ENCODE results near the gene SERPINI2. TPM values are rescaled to one million over a fixed set of nuclear protein-coding genes. Genes with fewer than 3 reads are reported as not detected.
A peak's percentile ranks its signal among the peaks of the same experiment; 100 is the strongest.
"Not testable (repeated sequence)": the region's sequence is repeated elsewhere in the genome, so short reads cannot be mapped to it uniquely, and the experiment has no call there.

Gene SERPINI2
- total RNA-seq, 1 experiment from 2014 or later: not detected

DNA sequence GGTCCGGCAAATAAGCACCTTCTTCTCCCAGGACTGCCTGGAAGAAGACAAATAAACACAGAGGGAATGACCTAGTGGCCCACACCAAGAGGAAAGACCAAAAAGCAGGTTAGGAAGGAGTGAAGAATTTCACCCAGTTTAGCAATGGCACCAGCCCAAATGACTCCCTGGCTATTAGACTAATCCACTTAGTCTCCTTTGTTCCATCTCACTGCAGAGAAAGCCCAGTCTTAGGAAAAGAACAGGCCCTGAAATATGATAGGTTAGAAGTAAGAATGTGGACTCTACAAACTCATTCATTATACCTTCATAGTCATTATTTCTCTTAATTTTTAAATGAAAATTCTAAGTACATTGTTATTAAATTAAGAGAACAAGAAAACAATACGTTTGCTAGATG is 23.2 kb downstream of the SERPINI2 start:
- no peak for DNase-seq (ENCODE audit: low spot score)

DNA sequence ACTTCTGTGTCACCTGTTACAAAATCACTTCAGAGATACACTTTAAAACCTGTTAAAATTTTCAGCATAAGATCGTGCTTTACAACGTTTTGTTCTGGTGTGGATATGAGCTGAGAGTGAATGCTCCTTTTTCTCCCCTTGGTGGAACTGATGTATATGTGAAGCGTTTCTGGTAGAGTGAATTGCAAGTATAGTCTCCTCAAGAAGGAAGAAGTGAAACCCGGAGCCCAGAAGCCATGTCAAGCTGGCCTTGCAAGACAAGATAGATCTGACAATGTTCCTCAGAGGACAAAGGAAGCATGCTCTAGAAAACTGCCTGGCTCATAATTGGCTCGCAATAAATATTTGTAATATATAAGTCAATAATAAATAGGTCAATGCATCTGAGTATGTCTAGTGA is 23.6 kb downstream of the SERPINI2 start:
- no peak for DNase-seq (ENCODE audit: low spot score)

DNA sequence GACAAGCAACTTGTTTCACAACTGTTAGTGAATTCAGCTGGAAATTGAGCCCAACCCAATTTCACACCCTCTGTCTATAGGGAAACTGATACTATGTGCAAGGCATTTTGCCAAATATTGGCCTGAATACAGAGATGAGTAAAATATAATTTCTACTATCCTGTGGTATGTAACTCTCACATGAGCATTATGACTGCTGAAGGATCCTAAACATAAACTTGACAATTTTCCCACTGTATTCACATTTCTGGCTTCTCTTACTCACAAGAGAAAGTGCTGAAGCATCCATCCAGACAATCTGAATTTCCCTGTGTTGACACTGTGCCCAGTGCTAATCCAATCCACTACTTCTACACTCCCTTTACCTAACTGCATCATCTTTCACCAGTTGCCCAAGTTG is 28.4 kb downstream of the SERPINI2 start:
- DNase-seq (ENCODE audit: low spot score): no peak

DNA sequence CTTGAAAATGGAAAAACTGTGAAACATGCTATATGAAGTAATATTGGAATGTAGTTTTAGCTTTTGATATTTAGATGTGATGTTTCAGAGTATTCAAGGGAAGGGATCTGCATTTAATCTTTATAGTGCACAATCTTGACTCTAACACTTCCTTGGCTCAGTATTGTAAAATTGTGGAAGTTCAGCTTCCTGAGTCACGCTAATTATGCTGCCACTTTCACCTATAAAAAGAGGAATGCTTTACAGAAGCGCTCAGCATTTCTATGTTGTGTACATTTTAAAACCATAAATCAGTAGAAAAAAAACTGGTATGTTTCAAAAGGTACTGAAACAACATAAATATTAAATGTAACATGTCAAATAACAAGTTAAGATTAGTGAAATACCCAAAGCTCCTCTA is 32.6 kb downstream of the SERPINI2 start:
- no peak for DNase-seq (ENCODE audit: low spot score)

DNA sequence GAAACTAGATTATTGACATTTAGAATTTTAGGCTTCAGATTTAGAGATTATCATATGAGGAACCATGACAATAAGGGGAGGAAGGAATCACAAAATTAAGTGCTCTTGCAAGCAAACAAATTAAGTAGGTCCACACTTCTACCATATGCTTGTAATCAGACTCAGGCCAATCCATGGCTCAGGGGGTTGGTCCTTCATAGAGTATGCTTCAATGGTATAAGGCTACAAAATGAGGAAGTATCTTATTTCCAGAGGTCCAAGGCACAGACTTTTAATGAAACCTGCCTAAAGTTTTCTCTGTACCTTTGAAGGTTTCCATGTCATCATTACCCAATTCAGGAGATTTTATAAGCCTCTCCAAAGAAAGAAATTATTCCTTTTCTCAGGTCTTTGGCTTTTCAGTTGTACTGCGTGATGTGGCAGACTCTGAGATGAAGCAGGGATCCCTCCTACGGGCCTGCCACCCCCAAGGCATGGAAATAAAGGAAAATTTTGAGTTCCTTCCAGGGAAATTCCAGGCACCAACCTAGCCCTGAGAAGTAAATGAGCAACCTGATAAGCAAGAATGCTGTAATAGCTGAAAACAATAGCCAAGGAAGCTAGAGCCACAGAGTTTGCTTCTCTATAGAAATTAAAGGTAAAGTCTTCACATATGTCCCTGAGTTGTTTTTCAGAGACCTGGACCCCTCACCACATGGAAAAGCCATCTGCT is 36.3 kb downstream of the SERPINI2 start:
- no peak for DNase-seq (ENCODE audit: low spot score)

DNA sequence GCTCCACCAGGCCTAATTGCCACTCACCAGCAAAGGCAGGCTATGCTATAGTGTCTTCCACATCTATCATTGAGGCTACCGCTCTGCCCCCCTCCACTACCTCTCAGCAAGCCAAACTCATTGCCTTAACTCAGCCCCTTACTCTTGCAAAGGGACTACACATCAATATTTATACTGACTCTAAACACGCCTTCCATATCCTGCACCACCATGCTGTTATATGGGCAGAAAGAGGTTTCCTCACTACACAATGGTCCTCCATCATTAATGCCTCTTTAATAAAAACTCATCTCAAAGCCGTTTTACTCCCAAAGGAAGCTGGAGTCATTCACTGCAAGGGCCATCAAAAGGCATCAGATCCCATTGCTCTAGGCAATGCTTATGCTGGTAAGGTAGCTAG is 46.9 kb downstream of the SERPINI2 start:
- not testable (repeated sequence) for DNase-seq (ENCODE audit: low spot score)

DNA sequence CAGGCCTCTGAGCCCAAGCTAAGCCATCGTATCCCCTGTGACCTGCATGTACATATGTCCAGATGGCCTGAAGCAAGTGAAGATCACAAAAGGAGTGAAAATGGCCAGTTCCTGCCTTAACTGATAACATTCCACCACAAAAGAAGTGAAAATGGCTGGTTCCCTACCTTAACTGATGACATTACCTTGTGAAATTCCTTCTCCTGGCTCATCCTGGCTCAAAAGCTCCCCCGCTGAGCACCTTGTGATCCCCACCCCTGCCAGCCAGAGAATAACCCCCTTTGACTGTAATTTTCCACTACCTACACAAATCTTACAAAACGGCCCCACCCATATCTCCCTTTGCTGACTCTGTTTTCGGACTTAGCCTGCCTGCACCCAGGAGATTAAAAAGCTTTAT is 51.4 kb downstream of the SERPINI2 start:
- not testable (repeated sequence) for DNase-seq (ENCODE audit: low spot score)

DNA sequence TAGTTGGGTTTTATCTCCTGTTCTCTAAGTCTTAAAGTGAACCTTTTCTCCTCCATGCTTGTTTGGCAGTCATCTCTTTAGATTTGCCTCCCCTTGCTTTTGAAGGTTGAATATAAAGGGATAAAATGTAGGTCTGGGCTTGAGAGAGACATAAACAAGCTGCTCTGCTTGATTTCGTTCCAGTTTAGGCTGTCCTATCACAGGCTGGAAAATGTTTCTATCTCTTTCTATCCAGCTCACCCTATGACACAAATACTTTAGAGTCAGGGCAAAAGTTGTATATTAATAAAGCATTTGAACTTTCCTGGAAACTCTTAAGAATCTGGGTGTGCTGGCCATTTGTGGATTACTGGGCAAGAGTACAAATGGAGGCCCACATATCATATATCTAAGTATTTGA is 64.2 kb downstream of the SERPINI2 start:
- no peak for DNase-seq (ENCODE audit: low spot score)

DNA sequence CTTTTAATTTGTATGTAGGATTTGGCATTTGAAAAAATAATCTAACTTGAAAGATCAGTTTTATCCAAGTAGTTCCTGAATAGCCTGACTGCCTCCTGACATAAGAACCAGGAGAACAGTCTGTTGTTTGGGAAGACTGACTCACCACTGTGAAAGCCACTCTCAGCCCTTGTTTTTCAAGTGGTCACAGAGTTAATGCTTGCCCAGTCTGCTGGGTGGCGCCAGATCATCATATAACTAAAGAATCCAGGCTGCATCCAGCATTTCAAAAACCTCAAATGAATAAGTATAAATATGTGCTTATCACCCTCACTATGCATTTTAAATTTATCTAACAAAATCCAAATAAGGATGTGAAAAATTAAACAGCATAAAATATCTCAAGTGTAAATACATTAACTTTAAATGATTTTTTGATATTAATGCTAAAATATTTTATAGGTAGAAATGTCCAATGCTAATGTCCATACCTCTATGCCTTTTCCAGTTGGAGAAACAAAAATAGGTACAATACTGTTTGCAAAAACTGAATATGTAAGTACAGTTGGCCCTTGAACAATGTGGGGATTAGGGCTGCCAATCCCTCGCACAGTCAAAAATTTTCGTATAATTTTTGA is 66.9 kb downstream of the SERPINI2 start:
- peak; percentile 70 for DNase-seq (ENCODE audit: low spot score)

DNA sequence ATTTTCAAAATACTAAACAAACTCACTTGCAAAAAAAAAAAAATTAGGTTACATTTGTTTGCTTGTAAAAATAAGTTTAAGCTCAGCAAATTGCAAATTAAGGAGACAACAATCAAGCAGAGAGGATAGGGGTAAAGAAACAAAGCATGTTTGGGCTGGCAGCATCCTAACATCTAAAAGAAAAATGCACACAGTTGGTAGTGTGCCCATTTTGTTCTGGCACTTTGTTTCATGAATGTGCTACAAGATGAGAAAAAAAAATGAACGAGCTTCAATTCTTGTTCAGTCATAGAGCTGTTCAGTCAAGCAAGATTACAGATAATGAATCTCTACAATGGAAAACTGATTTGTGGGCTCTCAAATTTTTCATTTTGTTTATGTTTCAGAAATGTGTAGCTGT is 76.0 kb downstream of the SERPINI2 start:
- DNase-seq (ENCODE audit: low spot score): no peak

DNA sequence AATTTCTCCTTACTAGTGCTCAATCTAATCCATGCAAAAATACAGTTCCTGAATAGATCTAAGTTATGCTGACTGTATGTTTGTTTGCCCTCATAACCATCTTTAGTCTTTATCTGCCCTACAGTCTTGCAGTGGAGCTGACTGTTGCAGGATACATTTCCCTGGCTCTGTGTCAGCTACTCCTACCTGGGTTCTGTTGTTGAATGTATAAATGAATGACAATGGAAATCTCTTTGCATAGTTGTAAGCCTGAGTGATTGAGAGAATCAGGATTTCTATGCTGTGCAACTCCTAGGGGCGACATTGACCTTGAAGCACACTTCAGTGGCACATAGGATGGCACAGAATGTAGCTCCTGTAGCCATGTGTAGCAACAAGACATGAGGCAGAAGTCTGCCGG is 77.8 kb downstream of the SERPINI2 start:
- DNase-seq (ENCODE audit: low spot score): no peak

DNA sequence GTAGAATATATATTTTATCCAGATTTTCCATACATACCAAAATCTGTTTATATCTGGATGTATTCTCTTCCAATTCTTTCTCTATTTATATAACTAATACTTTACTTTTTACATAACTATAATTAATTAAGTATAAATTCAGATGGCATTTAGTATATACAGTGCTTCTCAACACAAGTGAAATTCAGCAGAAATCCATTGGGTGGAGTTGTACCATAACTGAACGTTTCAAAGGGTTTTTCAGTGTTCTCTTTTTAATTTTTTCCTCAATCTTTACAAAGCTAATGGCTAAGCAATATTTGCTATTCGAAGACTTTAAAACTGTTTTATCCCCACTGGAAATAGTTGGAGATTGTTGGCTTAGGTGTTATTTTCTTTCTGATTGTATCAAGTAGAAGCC is 79.8 kb downstream of the SERPINI2 start:
- DNase-seq (ENCODE audit: low spot score): peak; percentile 19

Other genes starting within 250 kb of the SERPINI2 start
- gene ZBBX, start 93.7 kb downstream of the SERPINI2 start, total RNA-seq (2014; rRNA removed; shearing (Covaris generic)): not detected in 2 replicates
- not detected in 2 replicates for gene WDR49, start 179.9 kb upstream of the SERPINI2 start, total RNA-seq (2014; rRNA removed; shearing (Covaris generic))